Lung microvascular endothelial cell (primary cell): ENCODE results near the gene GNAI1. TPM values are rescaled to one million over a fixed set of nuclear protein-coding genes. Genes with fewer than 3 reads are reported as not detected.

Experiments used
- DNase-seq, 2 donors: peaks; one replicate each; pipeline versions ENCODE4 v3.0.0 to v3.0.0-alpha.2; 2010; ENCODE audit warnings: low read depth in 2 of 2
- total RNA-seq: library from RNA; depleted of rRNA; stranded (reverse); fragments of >200 nt; gene quantifications from 2 replicates; pipeline ENCODE4 v1.2.1, GENCODE V29; 2014

GNAI1 gene
- total RNA-seq, result 13.9 and 16.1 TPM in 2 replicates

DNA sequence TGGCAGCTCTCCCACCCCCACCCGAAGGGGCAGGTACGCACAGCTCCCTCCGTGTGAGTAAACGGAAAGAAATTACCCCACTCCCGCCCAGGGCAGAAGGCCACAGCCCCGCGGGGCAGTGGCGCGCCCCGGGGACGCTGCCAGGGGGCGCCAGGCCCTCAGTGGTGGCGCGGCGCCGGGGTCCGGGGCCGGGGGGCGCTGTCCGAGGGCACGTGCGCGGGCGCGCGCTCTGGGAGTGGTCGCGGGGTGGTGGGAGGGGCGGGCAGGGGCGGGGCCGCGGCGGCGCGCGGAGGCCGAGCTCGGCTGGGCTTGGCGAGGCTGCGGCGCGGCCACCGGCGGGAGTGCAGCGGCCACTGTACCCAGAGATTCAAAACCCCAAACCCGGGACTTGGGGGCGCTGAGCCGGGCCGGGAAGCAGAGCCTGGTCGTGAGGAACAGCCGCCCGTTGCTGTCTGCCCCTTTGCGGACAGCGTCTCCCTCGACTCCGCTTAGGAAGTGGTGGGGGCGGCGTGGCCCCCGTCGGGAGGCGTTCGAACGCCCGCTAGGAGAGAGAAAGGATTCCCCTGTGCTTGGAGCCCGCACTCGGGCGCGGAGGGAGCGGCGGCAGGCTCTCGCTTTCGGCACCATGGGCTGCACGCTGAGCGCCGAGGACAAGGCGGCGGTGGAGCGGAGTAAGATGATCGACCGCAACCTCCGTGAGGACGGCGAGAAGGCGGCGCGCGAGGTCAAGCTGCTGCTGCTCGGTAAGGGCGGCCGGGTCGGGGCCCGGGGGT is at the start of gene GNAI1:
Gene GNAI1 (plus strand): TSS at position 296 of the 773 bp plus-strand sequence. CDS start 330 bp downstream, at position 626.
- DNase-seq, result peak; percentile 81 to 86

GRCh38 chr7:80087051-80087770 is 47.4 kb upstream of the GNAI1 start:
- DNase-seq, result no peak

- DNase-seq, result no peak
Observed at GRCh38 chr7:80087771-80088170, 46.9 kb upstream of the GNAI1 start.

- no peak for DNase-seq
Observed at GRCh38 chr7:80088705-80089104, 45.9 kb upstream of the GNAI1 start.

DNA sequence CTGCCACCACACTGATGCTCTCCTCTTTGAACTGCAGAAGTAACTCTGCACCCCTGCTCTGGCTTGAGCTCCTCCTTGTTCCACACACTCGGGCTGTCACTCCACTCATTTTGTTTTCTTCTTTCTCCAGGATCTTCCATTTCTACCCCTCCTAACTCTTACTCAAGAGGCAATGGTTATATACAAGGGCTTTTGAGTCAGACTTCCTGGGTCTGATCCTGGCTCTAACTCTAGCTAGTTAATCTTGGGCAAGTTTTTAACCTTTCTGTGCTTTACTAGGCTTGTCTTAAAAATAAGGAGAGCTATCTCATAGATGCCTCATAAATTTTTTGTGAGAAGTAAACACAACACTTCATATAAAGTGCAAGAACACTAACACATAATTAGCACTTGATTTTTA is 45.3 kb upstream of the GNAI1 start:
- no peak for DNase-seq

GRCh38 chr7:80093349-80093748 is 41.3 kb upstream of the GNAI1 start:
- DNase-seq, result no peak

DNA sequence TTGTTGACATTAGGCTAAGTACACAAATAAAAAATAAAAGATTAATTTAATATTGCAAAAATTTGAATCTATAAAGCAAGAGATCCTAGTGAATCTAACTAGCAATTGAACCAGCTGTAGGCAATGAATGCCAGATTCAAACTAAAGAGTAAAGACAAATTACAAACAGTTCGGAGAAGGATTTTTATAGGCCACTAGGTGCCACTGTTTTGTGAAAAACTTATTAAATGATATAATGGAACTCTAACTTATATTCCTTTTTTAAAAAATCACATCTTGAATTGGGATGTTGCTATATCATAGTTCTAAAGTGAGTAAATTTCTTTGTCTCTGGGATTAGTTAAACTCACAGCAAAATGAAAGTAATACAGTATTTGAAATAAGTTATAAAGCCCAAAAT is 39.1 kb upstream of the GNAI1 start:
- DNase-seq, result peak; percentile 36 to 48

GRCh38 chr7:80097756-80098155 is 36.9 kb upstream of the GNAI1 start:
- DNase-seq, result no peak

DNA sequence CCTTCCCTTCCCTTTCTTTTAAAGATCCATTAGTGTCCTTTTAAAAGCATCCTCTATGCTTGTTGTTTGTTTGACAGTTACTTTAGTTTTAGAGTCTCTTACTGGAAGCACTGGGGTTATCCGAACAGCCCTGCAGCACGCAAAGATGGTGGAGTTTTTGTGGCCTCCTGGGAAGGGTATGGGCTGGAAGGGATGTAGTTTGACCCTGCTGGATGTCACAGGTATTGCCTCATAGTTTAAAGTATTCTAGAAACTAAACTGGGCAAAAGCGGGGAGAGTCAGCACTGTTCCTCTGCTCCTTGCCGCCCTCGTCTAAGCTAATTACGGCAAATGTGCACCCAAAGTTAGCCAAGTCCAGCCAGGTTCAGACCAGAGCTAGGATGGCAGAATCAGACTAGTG is 35.8 kb upstream of the GNAI1 start:
- DNase-seq, result no peak

DNA sequence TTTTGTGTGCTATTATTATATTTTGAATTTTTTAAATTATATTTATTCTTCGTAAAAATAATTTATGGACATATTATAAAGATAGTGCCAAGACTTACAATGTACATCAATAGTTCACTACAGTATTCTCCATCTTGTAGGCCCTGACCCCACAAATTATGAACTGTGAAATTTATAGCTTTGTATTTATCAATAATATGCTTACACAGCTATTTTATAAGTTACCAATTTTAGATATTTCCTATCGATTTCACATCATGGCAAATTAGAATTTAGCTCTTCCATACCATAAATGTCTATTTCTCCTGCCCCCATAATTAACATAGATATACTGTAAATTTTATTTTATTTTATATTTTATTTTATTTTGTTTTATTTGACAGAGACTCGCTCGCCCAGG is 34.4 kb upstream of the GNAI1 start:
- DNase-seq, result no peak

GRCh38 chr7:80105701-80106408 is 28.8 kb upstream of the GNAI1 start:
- no peak for DNase-seq

DNA sequence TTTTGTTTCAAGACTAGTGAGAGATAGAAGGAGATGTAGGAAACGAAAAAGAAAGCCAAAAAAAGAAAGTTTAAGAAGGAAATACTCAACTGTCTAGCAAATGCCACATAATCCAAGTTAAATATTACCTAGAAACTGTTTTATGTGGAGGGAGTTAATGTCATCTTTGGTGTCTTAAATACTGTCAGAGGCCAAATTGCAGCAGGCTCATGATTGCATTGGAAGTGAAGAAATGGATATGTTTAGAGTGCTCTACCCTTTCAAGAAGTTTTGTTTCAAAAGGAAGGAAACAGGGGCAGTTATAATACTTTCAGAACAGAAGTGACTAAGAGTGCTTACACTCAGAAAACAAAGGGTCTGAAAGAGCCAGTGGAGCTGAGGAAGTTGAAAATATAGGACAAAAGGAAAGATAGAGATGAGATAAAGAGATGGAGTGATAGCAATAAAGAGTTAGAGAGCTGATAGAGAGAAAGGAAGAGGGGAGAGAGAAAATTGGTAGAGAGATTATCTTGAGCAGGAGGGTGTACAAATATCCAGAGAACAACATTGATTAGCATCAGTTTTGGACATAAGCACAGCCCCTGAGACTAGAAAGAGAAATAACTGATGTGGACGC is 28.0 kb upstream of the GNAI1 start:
- peak in 1 of 2 donors; percentile 72 for DNase-seq

DNA sequence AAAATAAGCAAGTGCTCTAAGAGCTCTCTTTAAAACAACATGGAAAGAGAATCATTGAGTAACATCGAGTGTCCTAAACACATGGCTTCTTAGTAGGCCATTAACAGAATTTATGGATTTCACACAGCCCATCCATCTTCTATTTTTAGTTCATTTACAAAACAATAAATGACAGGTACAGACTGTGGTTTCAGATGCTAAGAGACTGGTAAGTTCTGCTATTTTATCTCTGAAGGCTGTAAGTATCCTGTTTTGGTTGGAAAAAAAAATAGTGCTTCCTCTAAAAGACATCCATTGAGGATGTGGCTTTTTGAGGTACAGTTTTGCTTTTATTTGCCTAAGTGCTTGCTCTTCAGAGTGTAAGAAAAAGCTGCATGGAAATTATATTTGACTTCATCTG is 27.4 kb upstream of the GNAI1 start:
- DNase-seq, result peak in 1 of 2 donors; percentile 61

GRCh38 chr7:80110376-80110775 is 24.3 kb upstream of the GNAI1 start:
- DNase-seq, result no peak

DNA sequence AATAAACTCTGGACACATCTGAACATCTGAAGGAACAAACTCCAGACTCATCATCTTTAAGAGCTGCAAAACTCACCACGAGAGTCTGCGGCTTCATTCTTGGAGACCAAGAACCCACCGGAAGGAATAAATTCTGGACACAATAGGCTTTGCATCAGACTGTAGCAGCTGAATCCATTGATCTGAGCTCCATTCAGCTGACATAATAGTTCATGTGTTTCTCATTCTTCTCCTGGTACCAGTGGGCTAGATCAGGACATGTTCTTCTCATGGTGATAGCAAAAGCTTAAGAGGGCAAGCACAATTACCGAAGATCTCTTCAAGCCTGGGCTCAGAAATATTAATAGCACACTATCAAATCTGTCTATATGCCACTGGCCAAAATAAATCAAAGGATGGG is 20.5 kb upstream of the GNAI1 start:
- DNase-seq, result no peak

DNA sequence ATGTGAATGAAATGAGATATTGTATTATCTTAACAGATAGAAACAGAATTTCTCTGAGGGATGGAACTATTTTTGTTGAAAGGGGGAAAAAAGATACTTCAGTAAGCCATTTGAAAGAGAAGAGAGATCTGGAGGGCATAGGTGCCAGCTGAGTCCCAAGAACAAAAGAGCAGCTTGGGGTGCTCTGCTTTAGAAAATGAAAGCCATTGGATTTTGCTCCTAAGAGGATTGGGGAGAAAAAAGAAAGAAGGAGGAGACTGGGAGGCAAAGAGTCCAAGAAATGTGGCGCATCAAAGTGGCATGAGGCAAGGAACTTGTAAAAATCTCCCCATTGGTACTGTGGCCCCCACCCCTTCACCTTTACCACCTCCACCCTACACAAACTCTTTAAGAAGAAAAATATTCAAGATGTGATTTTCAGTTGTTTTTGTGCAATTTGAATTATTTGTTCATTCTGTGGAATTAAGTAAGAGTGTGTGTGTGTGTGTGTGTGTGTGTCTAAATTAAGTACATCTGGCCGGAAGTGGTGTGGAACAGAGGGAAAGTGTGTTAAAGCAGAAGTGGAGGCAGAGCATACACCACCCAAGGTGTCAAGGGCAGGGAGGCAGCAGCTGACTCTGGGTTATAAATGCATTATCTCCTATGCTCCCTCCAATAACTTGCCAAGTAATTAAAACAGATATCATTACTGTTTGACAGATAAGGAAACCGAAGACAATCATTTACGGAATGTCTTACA is 9.9 kb upstream of the GNAI1 start:
- DNase-seq, result no peak

- peak; percentile 24 to 37 for DNase-seq
Observed at GRCh38 chr7:80127412-80128160, 7.0 kb upstream of the GNAI1 start.

DNA sequence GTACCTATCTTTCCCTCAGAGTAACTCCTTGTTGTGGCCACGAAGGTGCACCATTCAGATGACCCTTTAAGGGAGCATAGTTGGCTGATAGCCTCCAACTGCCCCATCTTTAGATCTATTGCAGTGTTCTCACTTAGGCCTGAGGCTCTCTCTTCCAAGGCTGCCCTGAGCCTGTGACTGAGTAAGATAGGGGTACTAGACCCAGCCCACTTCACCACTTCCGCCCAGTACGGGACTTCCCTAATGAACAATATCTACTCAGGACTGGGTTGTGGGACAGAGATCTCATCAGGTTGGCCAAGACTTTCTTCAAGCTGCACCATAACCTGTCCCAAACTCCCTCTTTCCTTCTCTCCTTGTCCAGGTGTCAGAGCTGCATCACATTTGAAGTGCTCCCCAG is 5.7 kb upstream of the GNAI1 start:
- DNase-seq, result no peak

DNA sequence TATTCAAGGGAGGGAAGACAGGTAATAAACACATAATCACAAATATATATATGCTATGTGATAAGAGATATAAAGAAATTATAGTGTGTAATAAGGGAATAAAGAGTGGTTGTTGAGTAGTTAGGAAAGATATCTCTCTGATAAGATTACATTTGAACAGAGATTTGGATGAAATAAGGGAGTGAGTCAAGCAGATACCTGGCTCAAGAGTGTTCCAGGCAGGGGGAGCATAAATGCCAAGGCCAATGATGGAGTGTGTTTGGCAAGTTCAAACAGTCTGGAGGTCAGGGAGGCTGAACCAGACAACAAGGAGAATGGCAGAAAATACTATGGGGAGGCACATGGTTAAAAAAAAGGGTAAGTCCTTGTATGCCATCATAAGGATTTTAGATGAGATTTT is 4.8 kb upstream of the GNAI1 start:
- no peak for DNase-seq

GRCh38 chr7:80131675-80132435 is 2.8 kb upstream of the GNAI1 start:
- DNase-seq, result no peak
